ENCODE results near the gene FRAS1.
"Not testable (repeated sequence)": the region's sequence is repeated elsewhere in the genome, so short reads cannot be mapped to it uniquely, and the experiment has no call there.

Gene FRAS1

DNA sequence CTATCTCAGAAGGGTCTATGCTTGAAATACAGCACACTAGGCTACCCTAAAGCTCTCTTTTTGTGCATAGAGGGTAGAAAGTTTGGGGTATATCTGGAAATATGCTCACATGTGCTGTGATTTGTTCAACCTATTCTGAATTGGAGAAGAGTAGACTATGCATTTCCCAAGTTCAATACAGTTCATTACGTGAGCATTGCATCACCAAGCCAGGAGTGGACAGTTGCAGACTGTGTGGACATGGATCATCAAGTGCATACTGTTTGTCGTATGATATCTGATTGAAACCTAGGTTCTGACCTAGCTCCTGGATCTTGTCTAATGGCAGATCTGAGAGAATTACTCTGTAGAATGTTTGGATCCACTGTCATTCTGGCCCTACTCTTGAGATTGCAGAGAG is 161.1 kb downstream of the FRAS1 start:
- no peak for DNase-seq

- DNase-seq, result no peak
Observed at GRCh38 chr4:78219825-78220224, 162.7 kb downstream of the FRAS1 start.

DNA sequence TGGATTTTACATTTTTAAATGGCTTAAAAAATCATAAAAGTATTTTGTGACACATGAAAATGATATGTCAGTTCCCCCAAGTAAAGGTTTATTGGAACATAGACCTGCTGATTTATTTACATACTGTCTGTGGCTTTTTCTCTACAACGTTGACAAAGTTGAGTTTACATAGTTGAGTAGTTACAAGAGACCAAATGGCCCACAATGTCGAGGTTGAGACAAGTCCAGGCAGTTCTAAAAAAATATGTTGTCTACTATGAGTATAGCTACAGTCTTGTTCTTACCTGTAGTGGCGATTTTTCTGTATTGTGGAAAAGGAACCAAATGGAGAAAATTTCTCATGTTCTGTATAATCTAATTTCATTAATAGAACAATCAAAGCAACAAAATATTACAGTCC is 163.2 kb downstream of the FRAS1 start:
- no peak for DNase-seq

DNA sequence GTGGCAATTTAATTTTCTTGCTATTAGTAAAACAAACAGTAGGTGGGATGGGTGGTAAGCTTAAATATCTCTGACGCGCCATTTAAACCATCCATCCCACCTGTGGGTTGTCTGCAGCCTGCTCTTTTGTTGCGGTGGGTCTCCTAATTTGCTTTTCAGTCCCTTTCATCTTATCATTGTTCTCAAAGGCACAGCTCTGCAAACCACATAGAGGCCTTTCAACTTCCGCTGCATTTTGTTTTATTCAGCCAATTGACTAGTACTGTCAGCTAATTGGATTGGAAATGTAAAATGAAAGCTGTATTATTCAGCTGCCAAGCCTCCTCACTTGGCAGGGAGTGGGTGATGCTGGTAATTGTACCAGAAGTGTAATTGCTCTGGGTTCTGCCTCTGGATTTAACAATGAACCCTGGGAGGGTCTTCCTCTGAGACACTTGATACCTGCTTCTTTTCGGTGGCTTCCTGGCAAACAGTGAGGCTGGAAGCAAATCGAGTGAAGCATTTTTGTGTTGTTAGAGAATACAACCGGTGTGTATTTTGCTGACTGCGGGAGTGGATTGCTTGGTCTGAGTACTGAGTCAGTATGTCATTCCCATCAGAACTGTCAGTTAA is 165.6 kb downstream of the FRAS1 start:
- no peak for DNase-seq

DNA sequence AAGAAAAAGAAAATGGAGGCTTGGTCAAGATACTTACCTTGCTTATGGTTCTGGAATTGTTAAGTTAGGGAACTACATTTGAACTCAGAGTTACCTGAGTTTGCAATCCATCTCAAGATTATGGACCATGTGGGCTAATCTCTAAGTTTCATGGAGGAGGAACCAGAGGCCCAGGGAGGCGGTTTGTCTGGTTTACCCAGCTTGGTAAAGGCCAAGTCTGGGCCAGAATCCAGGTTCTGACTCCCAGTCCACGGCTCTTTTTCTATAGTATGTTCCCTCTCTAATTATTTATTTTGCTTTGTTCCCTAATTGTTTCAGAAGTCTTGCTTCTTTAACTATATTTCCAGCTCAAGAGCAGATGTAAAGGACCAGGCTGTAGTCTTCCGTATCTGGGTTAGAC is 168.1 kb downstream of the FRAS1 start:
- no peak for DNase-seq

- DNase-seq, result no peak
Observed at GRCh38 chr4:78226279-78226678, 169.2 kb downstream of the FRAS1 start.

GRCh38 chr4:78227411-78228057 is 170.4 kb downstream of the FRAS1 start:
- no peak for DNase-seq

- DNase-seq, result no peak
Observed at GRCh38 chr4:78235800-78236199, 178.7 kb downstream of the FRAS1 start.

DNA sequence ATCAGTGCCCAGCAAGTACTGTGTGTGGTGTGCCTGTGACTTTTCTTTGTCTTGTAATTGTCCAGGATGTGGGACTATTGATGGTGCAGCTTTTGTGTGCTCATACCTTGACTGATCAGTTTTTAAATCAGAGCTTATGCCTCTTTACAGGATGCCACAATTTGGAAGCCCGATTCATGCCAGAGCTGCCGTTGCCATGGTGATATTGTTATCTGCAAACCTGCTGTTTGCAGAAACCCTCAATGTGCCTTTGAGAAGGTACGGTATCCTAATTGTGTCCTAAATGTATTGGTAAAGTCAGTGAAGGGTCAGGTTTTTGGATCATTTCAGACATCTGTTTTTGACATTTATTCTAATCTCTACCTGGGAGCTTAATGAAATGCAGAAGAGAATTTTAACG is 180.2 kb downstream of the FRAS1 start:
- DNase-seq, result no peak

DNA sequence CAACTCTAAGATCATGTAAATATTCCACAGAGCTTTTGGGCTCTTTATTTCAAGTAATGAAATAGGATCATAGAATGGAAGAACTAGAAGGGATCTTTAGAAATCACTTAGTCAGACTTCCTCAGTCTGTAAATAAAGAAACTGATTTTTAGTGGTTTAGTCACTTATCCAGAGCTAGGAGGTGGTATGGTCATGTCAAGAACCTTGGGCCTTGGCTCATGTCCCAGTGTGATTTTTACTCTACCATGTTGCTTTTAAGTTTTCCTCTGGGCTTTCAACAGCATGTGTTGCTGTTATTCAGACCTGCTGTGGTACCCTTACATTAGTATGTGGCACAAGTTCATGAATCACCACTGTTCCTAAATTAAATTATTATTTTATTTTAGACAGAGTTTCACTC is 184.9 kb downstream of the FRAS1 start:
- DNase-seq, result no peak

DNA sequence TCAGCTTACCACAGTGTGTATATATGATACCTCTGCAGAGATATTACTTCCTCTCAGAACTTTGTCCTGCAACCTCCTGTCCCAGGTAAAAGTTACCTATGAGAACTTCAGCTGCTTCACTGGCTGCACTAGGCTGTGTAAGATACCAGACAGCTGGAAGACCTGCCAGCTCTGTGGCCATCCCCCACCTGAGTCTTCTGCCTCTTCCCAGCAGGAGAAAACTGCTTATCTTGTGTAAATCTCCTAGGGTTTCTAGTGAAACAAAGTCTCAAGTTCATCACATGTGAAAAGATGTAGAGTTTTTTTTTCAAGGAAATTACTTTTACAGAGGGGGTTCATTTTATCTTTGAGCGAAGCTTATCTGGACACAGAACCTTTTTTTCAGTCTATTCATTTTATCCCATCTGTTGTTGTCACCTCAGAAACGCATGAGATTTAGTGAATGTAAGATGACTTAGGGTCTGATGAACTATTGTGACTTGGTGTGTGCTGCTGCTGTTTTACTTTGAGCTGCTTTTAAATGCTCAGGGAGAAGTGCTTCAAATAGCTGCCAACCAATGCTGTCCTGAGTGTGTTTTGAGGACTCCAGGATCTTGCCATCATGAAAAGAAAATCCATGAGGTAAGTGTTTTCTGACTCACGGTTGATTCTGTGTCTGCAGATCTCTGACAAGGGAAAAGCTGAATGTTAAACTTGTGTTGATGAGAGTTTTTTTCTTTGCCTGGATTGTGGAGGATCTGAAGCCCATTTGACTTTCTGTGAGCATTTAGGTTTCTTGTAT is 187.8 kb downstream of the FRAS1 start:
- no peak for DNase-seq

GRCh38 chr4:78247536-78248285 is 190.6 kb downstream of the FRAS1 start:
- no peak for DNase-seq

DNA sequence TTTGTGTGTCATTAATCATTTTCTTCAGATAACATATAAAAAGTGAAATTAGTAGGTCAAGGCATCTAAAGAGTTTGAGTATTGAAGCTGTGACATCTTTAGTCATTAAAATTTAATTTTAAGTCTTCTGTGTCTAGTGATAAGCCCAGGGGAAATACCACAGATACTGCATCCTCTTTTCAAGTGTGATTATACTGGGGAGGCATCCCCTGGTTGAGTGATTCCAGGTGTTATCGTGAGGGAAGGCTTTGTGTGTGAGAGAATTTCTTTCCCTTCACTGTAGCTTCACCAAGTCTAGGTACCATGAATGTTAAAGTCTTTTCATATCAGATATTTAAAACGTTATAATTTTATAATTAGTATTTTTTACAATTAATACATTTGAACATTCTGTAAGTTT is 193.4 kb downstream of the FRAS1 start:
- DNase-seq, result no peak

DNA sequence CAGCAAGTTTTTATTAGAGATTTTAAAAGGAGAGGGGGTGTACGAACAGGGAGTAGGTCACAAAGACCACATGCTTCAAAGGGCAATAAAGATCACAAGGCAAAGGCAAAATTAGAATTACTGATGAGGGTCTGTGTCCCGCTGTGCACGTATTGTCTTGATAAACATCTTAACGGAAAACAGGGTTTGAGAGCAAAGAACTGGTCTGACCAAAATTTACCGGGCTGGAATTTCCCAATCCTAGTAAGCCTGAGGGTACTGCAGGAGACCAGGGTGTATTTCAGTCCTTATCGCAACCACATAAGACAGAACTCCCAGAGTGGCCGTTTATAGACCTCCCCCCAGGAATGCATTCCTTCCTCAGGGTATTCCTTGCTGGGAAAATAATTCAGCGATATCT is 195.7 kb downstream of the FRAS1 start:
- DNase-seq, result not testable (repeated sequence)

DNA sequence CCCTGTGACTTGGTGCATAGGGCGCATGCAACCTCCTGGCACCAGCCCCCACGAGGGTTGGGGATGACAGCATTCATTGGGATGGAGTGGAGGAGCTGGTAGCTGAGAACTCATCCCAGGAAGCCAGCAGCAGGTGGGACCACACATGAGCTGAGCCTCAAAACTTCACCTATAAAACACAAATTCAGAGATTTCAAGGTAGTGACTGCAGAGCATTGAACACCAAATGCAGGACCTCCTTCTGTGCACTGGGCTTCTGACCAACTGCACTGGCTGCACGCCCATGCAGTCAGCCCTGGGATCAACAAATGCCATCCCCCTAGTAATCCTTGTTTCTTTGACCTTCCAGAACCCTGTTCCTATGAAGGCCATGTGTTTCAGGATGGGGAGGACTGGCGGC is 197.8 kb downstream of the FRAS1 start:
- DNase-seq, result no peak

GRCh38 chr4:78265006-78265405 is 207.9 kb downstream of the FRAS1 start:
- DNase-seq, result no peak

GRCh38 chr4:78267790-78268189 is 210.7 kb downstream of the FRAS1 start:
- DNase-seq, result no peak

DNA sequence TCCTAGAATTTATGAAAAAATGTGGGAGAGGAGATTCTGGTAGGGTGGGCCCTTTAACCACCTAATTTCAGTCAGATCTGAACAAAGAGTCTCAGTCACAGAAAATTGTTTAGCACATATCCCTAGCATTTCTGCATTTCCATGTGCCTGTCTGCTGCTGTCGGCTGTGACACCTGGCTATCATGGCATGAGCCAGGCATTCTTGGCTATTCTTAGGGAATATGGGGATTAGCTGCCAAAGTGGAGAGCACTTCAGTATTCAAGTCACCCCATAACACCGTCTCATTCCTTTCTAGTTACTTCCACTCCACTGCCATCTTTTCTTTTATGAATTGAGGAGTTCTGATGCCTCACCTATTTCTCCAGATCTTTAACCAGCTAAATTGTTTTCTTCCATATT is 211.5 kb downstream of the FRAS1 start:
- no peak for DNase-seq

- DNase-seq, result not testable (repeated sequence)
Observed at GRCh38 chr4:78275450-78275849, 218.3 kb downstream of the FRAS1 start.

DNA sequence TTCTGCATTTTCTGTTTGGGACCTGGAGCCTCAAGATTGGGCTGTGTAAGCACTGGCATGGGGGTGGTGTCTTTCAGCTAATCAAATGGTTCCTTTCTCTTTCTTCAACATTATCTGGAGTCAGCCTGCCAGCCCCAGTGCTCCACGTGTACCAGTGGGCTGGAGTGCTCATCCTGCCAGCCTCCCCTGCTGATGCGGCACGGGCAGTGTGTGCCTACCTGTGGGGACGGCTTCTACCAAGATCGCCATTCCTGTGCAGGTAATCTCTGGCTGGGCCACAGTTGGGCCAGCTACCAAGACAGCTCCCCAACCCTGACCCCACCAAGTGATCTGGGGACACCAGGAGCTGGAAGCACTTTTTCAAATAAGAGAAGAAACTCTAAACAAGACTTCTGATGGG is 229.2 kb downstream of the FRAS1 start:
- no peak for DNase-seq

DNA sequence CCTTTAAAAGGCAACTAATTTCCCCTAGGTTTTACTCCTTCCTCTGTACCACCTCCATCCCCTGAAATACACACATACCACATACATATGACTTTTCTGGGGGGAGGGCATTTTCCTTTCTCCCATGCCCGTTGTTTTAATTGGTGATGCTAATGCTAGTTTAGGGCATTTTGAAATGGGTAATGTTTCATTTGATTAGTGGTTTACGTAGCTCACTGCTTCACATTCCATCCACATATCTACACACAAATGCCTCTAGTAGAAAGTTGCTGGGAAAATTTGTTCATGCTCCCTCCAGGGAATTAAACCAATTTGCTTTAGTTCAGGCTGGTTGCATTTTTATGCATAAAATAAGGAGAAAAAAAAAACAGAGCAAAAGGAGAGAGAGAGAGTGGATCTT is 231.2 kb downstream of the FRAS1 start:
- DNase-seq, result no peak

- no peak for DNase-seq
Observed at GRCh38 chr4:78291277-78291676, 234.2 kb downstream of the FRAS1 start.

- DNase-seq, result no peak
Observed at GRCh38 chr4:78292341-78292740, 235.2 kb downstream of the FRAS1 start.

- DNase-seq, result no peak
Observed at GRCh38 chr4:78292856-78293255, 235.7 kb downstream of the FRAS1 start.

All from DMS53 (cell line).